ENCODE results near the gene KLC3. TPM values are rescaled to one million over a fixed set of nuclear protein-coding genes. Genes with fewer than 3 reads are reported as not detected.

Gene KLC3
- total RNA-seq, 1 experiment from 2014 or later, result 4.8 TPM

DNA sequence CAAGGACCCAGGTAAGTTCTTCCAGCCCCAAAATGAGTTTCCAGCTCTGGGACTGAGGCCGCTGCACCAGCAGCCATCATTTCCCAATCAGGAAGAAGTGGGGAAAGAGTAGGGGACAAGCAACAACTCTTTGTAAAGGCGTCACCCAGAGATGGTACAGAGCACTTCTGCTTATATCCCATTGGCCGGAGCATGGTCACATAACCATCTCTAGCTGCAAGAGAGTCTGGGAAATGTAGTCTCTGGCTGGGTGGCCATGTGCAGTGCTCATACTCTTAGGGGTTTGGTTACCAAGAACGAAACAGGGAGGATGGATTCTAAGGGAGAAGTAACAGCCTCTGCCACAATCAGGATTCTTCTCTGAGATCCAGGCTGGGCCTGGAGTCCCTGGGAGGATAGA is 44.2 kb upstream of the KLC3 start:
- no peak overlapping the region for H3K9ac ChIP-seq (ENCODE audit: extremely low read depth, insufficient read length, low read length)
- no peak overlapping the region for H3K27ac Mint-ChIP-seq
- TF ChIP-seq, protein P1, sequence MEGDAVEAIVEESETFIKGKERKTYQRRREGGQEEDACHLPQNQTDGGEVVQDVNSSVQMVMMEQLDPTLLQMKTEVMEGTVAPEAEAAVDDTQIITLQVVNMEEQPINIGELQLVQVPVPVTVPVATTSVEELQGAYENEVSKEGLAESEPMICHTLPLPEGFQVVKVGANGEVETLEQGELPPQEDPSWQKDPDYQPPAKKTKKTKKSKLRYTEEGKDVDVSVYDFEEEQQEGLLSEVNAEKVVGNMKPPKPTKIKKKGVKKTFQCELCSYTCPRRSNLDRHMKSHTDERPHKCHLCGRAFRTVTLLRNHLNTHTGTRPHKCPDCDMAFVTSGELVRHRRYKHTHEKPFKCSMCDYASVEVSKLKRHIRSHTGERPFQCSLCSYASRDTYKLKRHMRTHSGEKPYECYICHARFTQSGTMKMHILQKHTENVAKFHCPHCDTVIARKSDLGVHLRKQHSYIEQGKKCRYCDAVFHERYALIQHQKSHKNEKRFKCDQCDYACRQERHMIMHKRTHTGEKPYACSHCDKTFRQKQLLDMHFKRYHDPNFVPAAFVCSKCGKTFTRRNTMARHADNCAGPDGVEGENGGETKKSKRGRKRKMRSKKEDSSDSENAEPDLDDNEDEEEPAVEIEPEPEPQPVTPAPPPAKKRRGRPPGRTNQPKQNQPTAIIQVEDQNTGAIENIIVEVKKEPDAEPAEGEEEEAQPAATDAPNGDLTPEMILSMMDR (conservative IDR thresholded peaks at IDR 0.05), result no peak

More for the DNA sequence above, 44.2 kb upstream of the KLC3 start:
- Histone ChIP-seq H3K4ac (ENCODE audit: low read depth, low read length) (no peak overlapping the region), H3K14ac (ENCODE audit: insufficient read depth, low read length) (no peak overlapping the region), H2BK20ac (ENCODE audit: low read depth, low read length, poor library complexity, severe bottlenecking) (no peak overlapping the region), H3T11ph (ENCODE audit: low read length) (no peak overlapping the region), H3K23me2 (ENCODE audit: insufficient read length, low read depth, low read length, poor library complexity, severe bottlenecking) (no peaks in the 10 kb centered on the region), H3K79me2 (ENCODE audit: insufficient read depth, low read length) (no peaks in the 10 kb centered on the region), H3K18ac (ENCODE audit: insufficient read length, low read depth, low read length) (no peak overlapping the region), H4K5ac (ENCODE audit: insufficient read length, low read depth, low read length) (no peak overlapping the region), H4K8ac (replicated peaks; ENCODE audit: insufficient read length, low read depth, low read length) (no peak overlapping the region), H3K9me3 (ENCODE audit: control insufficient read depth, low read depth, low read length) (no peaks in the 10 kb centered on the region), H2BK12ac (ENCODE audit: insufficient read length, low read depth, low read length) (no peak overlapping the region), H3K4me1 (ENCODE audit: insufficient read depth, low read length) (no peaks in the 10 kb centered on the region), H3K23ac (ENCODE audit: insufficient read length, low read depth, low read length) (no peak overlapping the region), H3K27me3 (ENCODE audit: insufficient read depth, low read length) (no peaks in the 10 kb centered on the region), H4K91ac (ENCODE audit: insufficient read length, low read depth, low read length) (no peak overlapping the region), H4K20me1 (ENCODE audit: control insufficient read depth, insufficient read depth, insufficient read length) (no peaks in the 10 kb centered on the region), H3K79me1 (ENCODE audit: insufficient read depth, low read depth, low read length, poor library complexity, severe bottlenecking) (no peaks in the 10 kb centered on the region), H2BK5ac (ENCODE audit: insufficient read length, low read length) (no peak overlapping the region), H2AFZ (ENCODE audit: low read length) (no peak overlapping the region), H2BK120ac (ENCODE audit: low read depth, low read length, poor library complexity, severe bottlenecking) (no peak overlapping the region), H3K4me2 (ENCODE audit: insufficient read depth, insufficient read length, low read length) (no peak overlapping the region), H3K27ac (ENCODE audit: insufficient read length, low read depth, low read length) (no peak overlapping the region), H2AK5ac (ENCODE audit: insufficient read length, low read length) (no peak overlapping the region), H2BK15ac (ENCODE audit: low read depth, low read length) (no peak overlapping the region), H3K56ac (ENCODE audit: insufficient read length, low read depth, low read length) (no peak overlapping the region)
- H3K4me1 Mint-ChIP-seq, result peaks cover 0 to 4% of the 10 kb centered on the region in 2 experiments; a peak in 2 of 4 replicates
- no peaks in the 10 kb centered on the region for H3K9me3 Mint-ChIP-seq
- peaks cover 7% of the 10 kb centered on the region for H3K27me3 Mint-ChIP-seq (ENCODE audit: low read depth)
- H3K36me3 Mint-ChIP-seq (ENCODE audit: insufficient read depth in 1 of 3, low read depth in 3 of 3), result peaks cover 23 to 57% (median 34%) of the 10 kb centered on the region in 3 experiments
- no CpG with 5 or more reads among the region's 4 CpGs for WGBS (ENCODE audit: extremely low coverage, insufficient read length, low lambda C conversion rate)
- no peak for DNase-seq
- no peak overlapping the region for H3K4me3 Mint-ChIP-seq

Data from H9 (cell line).